Endodermal cell (in vitro differentiated cells): ENCODE data around the gene LIN28A. TPM values are rescaled to one million over a fixed set of nuclear protein-coding genes. Genes with fewer than 3 reads are reported as not detected.

Source experiments
- DNase-seq: peaks from one replicate; pipeline ENCODE4 v3.0.0-alpha.2; 2017
- H3K27ac ChIP-seq: 2 replicates; pipeline ENCODE4 v1.5.1; 2013; ENCODE audit warnings: mild to moderate bottlenecking, low read depth, low read length, moderate library complexity
- H3K27me3 ChIP-seq: 2 replicates; pipeline ENCODE4 v1.6.1; 2013; ENCODE audit warnings: mild to moderate bottlenecking, low read length, moderate library complexity; ENCODE audit not compliant: insufficient read depth, control insufficient read depth, poor library complexity, severe bottlenecking
- H3K36me3 ChIP-seq: 2 replicates; pipeline ENCODE4 v1.7.0; 2013; ENCODE audit warnings: mild to moderate bottlenecking, low read length, moderate library complexity; ENCODE audit not compliant: control insufficient read depth, insufficient read depth
- H3K4me1 ChIP-seq: one replicate; pipeline ENCODE4 v1.7.0; 2013; ENCODE audit warnings: low read length; ENCODE audit not compliant: control insufficient read depth, insufficient read depth
- H3K4me3 ChIP-seq: 2 replicates; pipeline ENCODE4 v1.5.1; 2013; ENCODE audit warnings: mild to moderate bottlenecking, low read length, moderate library complexity
- H3K9ac ChIP-seq: 2 replicates; pipeline ENCODE4 v1.6.1; 2013; ENCODE audit warnings: mild to moderate bottlenecking, low read length, moderate library complexity; ENCODE audit not compliant: poor library complexity, severe bottlenecking; ENCODE audit errors: extremely low read depth
- H3K9me3 ChIP-seq: 2 replicates; pipeline ENCODE4 v1.6.1; 2013; ENCODE audit warnings: mild to moderate bottlenecking, low read length, moderate library complexity; ENCODE audit not compliant: control insufficient read depth
- H3K27ac Mint-ChIP-seq: 2 replicates; pipeline ENCODE4 v1.8.0; 2020; ENCODE audit warnings: mixed read lengths
- H3K27me3 Mint-ChIP-seq: 2 replicates; pipeline ENCODE4 v1.8.0; 2021; ENCODE audit warnings: mild to moderate bottlenecking, mixed read lengths; ENCODE audit not compliant: insufficient read depth
- H3K36me3 Mint-ChIP-seq: 2 replicates; pipeline ENCODE4 v1.8.0; 2020; ENCODE audit warnings: low read depth, mixed read lengths
- H3K4me1 Mint-ChIP-seq: 2 replicates; pipeline ENCODE4 v1.8.0; 2020; ENCODE audit warnings: mixed read lengths
- H3K4me3 Mint-ChIP-seq: 2 replicates; pipeline ENCODE4 v1.8.0; 2020; ENCODE audit warnings: mild to moderate bottlenecking, moderate library complexity, mixed read lengths
- H3K9me3 Mint-ChIP-seq: 2 replicates; pipeline ENCODE4 v1.8.0; 2020; ENCODE audit warnings: mild to moderate bottlenecking, mixed read lengths
- CTCF ChIP-seq: fragments of 200-600 bp; sonication (generic); conservative IDR thresholded peaks from 2 replicates; pipeline ENCODE4 v1.5.0; 2021; ENCODE audit warnings: antibody characterized with exemption, mild to moderate bottlenecking
- WGBS, 2 experiments: methylation state at CpG; one replicate each; pipeline versions ENCODE4 v1.1.5 to v1.1.7; 2013; ENCODE audit warnings: missing lambda C conversion rate in 2 of 2, mixed read lengths in 1 of 2; ENCODE audit not compliant: insufficient coverage in 1 of 2, insufficient read length in 1 of 2; 5-methylcytosine and 5-hydroxymethylcytosine counted together
- total RNA-seq, 2 donors: library from RNA; stranded (reverse); fragmentation: NEBNext Ultra II Directional in 1 of 2; extraction: Animal tissue kit (Norgen Biotek cat#: 25700) in 1 of 2; gene quantifications; 2 replicates in 1 of 2; 3 replicates in 1 of 2; pipeline ENCODE4 v1.2.1, GENCODE V29; 2021

LIN28A gene
- total RNA-seq, 2 donors from 2014 or later, result 867 to 1,041 TPM

GRCh38 chr1:26468911-26469310, 58.3 kb downstream of the LIN28A start:
- Histone ChIP-seq H3K27ac (peak overlapping the region; percentile 56), H3K4me3 (no peak overlapping the region), H3K27me3 (no peaks in the 10 kb centered on the region), H3K36me3 (peaks cover 66% of the 10 kb centered on the region), H3K9me3 (no peaks in the 10 kb centered on the region), H3K9ac (no peak overlapping the region), H3K4me1 (no peaks in the 10 kb centered on the region)
- Mint-ChIP-seq H3K27me3 (no peaks in the 10 kb centered on the region), H3K4me1 (peaks cover 44% of the 10 kb centered on the region), H3K9me3 (no peaks in the 10 kb centered on the region), H3K4me3 (no peak overlapping the region), H3K36me3 (peaks cover 64% of the 10 kb centered on the region), H3K27ac (peak overlapping the region; percentile 30)
- TF ChIP-seq CTCF, result no peak
- WGBS, 2 experiments, result 93 to 95% methylated on average over 9 to 10 of the region's 10 CpGs
- DNase-seq, result no peak

DNA sequence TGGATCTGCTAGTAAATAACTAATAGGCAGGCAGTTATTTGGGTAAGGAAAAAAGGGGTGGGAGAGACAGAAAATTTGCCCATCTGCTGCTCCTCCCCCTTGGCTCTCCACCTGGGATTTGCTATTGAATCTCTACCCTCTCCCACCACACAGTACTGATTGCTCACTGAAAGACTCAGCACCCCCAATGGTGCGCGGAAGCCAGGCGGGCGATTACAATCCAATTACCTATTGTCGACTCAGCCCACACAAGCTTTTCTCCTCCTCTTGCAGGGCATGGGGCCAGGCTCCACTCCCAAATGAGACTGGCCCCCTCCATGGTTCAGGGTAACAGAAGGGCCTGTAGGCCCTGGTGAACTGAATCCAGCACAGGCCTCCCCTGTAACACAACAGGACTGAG, 58.9 kb downstream of the LIN28A start:
- H3K27ac Mint-ChIP-seq, result peak overlapping the region; percentile 64
- no peak overlapping the region for H3K4me3 Mint-ChIP-seq
- Histone ChIP-seq H3K9ac (no peak overlapping the region), H3K27me3 (no peaks in the 10 kb centered on the region), H3K9me3 (no peaks in the 10 kb centered on the region), H3K4me1 (peaks cover 5% of the 10 kb centered on the region), H3K27ac (peak overlapping the region; percentile 56), H3K4me3 (no peak overlapping the region), H3K36me3 (peaks cover 66% of the 10 kb centered on the region)
- DNase-seq, result no peak
- no peak for TF ChIP-seq CTCF
- H3K27me3 Mint-ChIP-seq, result no peaks in the 10 kb centered on the region
- H3K9me3 Mint-ChIP-seq, result no peaks in the 10 kb centered on the region
- peaks cover 66% of the 10 kb centered on the region for H3K36me3 Mint-ChIP-seq
- WGBS, 2 experiments, result 88% methylated on average over 5 of the region's 5 CpGs; no CpG with 5 or more reads in 1 of the 2 experiments
- peaks cover 49% of the 10 kb centered on the region for H3K4me1 Mint-ChIP-seq

DNA sequence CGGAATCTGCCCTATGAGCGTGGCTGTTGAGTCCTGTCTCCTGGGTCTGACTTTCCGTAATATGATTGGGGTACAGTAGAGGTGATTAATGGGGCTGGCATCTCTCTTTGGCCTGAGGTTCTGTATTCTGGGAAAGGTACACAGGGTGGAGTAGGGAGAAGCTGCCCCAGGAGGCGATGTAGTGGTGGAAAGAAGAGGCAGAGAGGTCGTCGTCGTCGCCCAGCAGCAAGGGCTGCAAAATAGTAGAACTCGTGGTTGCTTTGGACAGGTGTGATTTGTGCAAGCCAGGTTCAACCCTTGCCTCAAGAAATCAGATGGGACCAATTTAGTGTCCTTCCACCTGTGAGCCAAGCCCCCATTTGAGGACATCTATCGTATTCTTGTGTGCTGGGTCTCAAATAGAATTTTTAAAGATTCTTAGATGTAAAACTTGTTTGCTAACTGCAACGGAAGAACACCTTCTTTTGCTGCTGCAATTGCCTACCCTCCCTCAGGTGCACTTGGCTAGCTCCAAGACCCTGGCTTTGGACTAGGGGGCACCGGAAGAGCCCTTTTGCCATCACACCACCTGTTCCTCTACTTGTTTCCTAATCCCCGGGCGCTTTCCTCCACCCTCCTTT, 60.4 kb downstream of the LIN28A start:
- H3K9ac ChIP-seq, result no peak overlapping the region

More for the DNA sequence above, 60.4 kb downstream of the LIN28A start:
- no peaks in the 10 kb centered on the region for H3K27me3 Mint-ChIP-seq
- DNase-seq, result no peak
- H3K27ac Mint-ChIP-seq, result peak overlapping the region; percentile 96
- Histone ChIP-seq H3K27me3 (no peaks in the 10 kb centered on the region), H3K4me1 (peaks cover 7% of the 10 kb centered on the region), H3K4me3 (peak overlapping the region; percentile 85), H3K27ac (no peak overlapping the region), H3K9me3 (no peaks in the 10 kb centered on the region), H3K36me3 (peaks cover 61% of the 10 kb centered on the region)
- WGBS, 2 experiments, result 59 to 80% methylated on average over 4 to 14 of the region's 14 CpGs
- no peak for TF ChIP-seq CTCF
- H3K4me3 Mint-ChIP-seq, result peak overlapping the region; percentile 87
- H3K4me1 Mint-ChIP-seq, result peaks cover 51% of the 10 kb centered on the region
- peaks cover 60% of the 10 kb centered on the region for H3K36me3 Mint-ChIP-seq
- no peaks in the 10 kb centered on the region for H3K9me3 Mint-ChIP-seq
